MM.1S (cell line): Measurements from ENCODE around the gene ABHD3.

Source experiments
- CTCF ChIP-seq: fragments of 300-600 bp; sonication (generic); IDR thresholded peaks from 2 replicates; pipeline ENCODE4 v1.5.1; 2016; ENCODE audit warnings: antibody characterized with exemption, low read length, mixed read lengths
- EZH2 ChIP-seq: fragments of 300-600 bp; sonication (generic); optimal IDR thresholded peaks from 2 replicates; pipeline ENCODE3; 2017; ENCODE audit warnings: low read depth, mild to moderate bottlenecking, antibody characterized with exemption, low read length, mixed read lengths
- EZH2phosphoT487 ChIP-seq: fragments of 300-600 bp; sonication (generic); IDR thresholded peaks from 2 replicates; pipeline ENCODE4 v1.6.1; 2018; ENCODE audit warnings: antibody characterized with exemption, low read length

- TF ChIP-seq CTCF (no peak), EZH2 (no peak), EZH2phosphoT487 (no peak)
These were observed 36.7 kb upstream of the ABHD3 start for GRCh38 chr18:21741312-21741561.
